SHP77 treated with DMSO at 0.1 percent for 48 hours (cell line): ENCODE results near the gene HNRNPUL2.

ENCODE experiments used
- DNase-seq: peaks from one replicate; lab custom pipeline; 2025; lab: John Stamatoyannopoulos, UW

HNRNPUL2 gene

DNA sequence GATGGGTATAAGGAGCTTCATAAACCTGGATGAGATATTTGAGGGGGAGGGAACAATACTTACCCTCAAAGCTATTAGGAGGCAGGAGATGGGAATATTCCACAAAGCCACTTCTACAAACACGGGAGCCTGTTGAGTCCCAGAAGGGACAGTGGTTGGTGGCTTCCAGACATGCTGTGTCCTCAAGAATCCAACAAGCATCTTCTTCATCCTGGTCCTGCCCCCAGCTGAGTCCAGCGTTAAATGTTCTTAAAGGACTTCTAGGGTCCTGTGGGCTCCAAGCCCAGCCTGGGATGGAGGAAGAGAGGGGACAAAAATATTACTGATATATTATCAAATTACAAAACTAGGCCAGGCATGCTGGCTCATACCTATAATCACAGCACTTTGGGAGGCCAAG is 59.8 kb downstream of the HNRNPUL2 start:
- no peak for DNase-seq

DNA sequence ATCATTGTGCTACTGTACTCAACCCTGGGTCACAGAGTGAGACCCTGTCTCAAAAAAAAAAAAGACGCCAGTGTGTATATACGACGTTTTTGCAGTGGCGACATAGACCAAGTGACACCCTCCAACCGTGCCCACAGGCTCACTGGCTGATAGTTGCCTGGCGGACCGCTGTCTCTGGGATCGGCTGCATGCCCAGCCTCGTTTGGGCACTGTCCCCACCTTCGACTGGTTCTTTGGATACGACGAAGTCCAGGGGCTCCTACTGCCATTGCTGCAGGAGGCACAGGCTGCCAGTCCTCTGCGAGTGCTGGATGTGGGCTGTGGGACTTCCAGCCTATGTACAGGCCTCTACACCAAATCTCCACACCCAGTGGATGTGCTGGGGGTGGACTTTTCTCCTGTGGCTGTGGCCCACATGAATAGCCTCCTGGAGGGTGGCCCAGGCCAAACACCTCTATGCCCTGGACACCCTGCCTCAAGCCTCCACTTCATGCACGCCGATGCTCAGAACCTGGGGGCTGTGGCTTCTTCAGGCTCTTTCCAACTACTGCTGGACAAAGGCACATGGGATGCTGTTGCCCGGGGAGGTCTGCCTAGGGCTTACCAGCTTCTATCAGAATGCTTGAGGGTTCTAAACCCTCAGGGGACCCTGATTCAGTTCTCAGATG is 60.9 kb downstream of the HNRNPUL2 start:
- no peak for DNase-seq

DNA sequence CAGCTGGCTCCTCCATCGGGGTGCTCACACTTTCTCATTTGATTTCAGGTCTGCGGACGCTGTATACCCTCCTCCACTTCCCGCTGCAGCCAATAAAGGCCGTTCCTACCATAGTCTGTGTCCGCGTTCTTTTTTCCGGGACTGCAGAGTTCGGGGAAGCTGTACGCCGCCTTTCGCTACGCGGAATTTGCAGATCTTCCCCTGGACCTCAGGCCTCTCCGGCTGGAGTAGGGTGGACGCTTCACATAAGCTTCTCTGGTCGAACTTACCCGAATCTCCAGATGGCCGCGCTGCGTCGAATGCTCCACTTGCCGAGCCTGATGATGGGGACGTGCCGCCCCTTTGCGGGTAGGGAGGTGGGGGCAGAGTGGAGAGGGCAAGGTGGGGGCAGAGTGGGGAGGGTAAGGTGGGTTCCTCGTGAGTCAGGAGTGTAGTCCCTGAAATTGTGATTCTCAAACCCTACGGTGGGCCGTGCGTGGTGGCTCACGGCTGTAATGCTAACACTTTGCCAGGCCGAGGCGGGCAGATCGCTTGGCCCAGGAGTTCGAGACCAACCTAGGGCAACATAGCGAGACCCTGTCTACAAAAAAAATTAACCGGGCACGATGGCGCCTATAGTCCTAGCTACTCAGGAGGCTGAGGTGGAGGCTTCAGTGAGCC is 61.5 kb downstream of the HNRNPUL2 start:
- DNase-seq: no peak

GRCh38 chr11:62665075-62665598 is 62.1 kb downstream of the HNRNPUL2 start, which contains the start of the genes C11orf98 and CSKMT:
Gene C11orf98, minus strand, starts transcription at chr11:62665210. Its CDS starts 41 bp downstream, at chr11:62665169.
Gene CSKMT, plus strand, starts transcription at chr11:62665312. Its CDS starts 568 bp downstream, at chr11:62665880.
- peak; percentile 69 for DNase-seq

- no peak for DNase-seq
Observed at GRCh38 chr11:62664405-62665074, 62.7 kb downstream of the HNRNPUL2 start.
